ENCODE data around the gene RAB40B.
"Not testable (repeated sequence)": the region's sequence is repeated elsewhere in the genome, so short reads cannot be mapped to it uniquely, and the experiment has no call there.

Gene RAB40B, protein sequence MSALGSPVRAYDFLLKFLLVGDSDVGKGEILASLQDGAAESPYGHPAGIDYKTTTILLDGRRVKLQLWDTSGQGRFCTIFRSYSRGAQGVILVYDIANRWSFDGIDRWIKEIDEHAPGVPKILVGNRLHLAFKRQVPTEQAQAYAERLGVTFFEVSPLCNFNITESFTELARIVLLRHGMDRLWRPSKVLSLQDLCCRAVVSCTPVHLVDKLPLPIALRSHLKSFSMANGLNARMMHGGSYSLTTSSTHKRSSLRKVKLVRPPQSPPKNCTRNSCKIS

DNA sequence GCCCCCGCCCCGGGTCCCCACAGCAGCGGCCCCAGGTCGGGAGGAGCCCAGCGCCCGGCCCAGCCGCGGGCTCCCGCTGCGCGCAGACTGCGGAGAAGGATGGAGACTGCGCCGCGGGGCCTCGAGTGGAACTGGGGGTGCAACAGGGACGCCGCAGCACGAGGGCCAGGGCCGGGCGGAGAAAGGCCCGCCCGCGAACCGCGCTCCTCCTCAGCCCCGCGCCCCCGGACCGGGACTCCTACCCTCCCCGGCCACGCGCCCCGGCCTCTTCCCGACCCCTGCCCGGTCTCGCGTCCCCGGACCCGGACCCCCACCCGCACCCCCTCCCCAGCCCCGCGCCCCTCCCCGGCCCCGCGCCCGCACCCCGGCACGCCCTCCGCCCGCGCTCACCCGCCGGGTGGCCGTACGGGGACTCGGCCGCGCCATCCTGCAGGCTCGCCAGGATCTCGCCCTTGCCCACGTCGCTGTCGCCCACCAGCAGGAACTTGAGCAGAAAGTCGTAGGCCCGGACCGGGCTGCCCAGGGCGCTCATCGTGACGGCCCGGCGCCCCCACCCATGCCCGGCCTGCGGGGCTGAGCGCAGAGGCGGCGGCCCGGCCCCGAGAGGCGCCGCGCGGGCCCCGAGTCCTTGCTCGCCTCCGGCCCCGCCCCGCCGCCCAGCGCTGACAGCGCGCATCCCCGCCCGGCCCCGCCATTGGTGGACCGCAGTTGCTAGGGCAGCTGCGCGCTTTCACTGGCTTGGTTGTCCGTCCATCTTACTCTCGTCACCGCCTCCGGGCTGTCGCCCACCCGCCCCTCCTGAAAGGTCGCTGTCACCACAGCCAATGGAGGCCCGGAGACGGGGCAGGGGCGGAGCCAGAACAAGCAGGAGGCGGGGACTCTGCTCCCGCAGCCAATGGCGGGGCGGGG lies at the start of gene RAB40B:
RAB40B (minus strand) TSS at position 634 of the 909 bp plus-strand sequence; CDS start at position 532, 102 bp downstream.
- DNase-seq: peak; percentile 99 to 100

DNA sequence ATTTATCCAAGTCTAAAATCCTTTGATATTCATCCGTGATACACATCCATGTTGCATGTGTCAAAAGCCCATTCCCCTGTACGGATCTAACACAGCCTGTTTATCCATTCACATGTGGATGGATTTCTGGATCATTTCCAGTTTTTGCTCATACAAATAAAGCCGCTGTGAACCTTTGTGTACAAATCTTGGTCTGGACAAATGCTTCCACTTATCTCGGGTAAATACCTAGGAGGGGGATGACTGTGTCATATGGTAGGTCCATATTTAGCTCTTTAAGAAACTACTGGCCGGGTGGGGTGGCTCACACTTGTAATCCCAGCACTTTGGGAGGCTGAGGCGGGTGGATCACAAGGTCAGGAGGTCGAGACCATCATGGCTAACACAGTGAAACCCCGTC lies 47.0 kb upstream of the RAB40B start:
- no peak for DNase-seq

DNA sequence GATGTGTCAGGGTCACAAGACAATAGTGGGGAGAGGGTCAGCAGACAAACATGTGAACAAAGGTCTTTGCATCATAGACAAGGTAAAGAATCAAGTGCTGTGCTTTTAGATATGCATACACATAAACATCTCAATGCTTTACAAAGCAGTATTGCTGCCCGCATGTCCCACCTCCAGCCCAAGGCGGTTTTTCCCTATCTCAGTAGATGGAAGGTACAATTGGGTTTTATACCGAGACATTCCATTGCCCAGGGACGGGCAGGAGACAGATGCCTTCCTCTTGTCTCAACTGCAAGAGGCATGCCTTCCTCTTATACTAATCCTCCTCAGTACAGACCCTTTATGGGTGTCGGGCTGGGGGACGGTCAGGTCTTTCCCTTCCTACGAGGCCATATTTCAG lies 46.2 kb upstream of the RAB40B start:
- not testable (repeated sequence) for DNase-seq

DNA sequence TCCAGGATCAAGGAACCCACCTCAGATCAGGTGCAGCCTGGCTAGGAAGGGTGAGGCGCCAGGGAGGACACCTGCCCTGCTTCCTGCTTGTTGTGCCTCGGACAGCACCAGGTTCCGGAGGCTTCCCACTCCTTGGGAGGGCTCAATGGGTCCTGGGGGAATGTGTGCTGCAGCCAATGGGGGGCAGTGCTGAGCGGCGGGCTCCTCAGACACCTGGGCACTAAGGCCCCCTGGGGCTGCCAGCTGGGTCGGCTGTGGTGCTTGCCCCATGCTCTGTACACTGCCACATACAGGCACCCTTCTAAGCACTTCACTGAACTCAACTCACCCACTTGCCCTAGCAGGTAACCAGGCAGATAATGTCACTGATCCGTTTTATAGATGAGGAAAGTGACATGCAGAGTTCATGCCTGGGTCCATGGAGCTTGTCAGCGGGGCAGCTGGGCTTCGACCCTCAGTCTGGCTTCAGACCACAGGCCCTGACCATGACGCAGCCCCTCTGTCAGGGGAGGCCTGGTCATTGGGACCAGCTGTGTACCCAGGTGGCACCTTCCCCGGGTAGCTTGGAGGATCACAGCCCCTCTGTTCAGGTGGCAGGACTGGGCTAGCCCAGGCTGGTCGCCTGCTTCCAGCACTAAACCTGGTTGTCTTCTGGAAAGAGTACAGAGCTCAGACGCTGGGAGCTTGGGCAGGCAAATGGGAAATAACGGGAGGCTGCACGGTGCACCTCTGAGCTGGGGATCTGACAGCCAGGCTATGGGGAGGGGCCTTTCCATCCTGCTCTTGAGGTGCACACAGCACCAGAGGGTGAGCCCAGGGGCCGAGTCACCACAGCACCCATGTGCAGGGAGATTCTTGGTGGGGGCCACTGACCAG lies 45.1 kb upstream of the RAB40B start:
- DNase-seq: no peak

DNA sequence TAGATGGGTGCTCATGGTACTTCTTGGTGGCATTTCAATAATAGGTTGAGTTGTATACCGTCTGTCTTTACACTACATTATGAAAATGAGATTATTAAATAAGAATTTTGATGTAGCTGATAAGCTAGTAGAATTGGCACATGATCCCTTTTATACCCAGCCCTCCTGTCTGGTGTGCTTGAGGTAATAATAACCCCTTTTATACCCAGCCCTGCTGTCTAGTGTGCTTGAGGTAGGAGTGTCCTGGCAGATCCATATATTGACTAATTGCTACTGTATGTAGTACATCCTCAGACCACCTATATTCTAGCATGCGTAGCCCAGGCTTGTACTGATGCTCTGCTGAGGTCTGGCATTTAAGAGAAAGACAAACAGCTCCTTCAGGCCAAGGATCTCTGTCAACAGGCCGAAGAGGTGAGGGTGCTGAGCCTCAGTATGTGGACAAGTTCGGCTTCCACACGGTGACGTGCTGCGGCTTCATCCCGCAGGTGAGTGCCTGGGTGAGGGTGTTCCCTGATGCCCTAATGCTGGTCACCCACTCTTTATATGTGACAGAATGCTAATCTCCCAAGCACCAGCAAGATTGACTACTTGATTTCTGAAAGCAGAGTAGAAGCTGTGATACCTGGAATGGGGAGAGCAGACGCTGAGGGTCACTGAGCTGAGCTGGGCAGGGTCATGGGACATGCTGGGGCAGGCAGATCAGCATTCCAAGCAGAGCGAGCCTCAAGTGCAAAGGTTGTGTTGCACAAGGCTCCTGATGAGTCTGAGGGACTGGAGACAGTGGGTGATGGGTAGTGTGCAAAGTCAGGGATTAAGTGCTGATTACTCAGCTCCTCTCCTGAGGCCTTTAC lies 42.6 kb upstream of the RAB40B start:
- no peak for DNase-seq

DNA sequence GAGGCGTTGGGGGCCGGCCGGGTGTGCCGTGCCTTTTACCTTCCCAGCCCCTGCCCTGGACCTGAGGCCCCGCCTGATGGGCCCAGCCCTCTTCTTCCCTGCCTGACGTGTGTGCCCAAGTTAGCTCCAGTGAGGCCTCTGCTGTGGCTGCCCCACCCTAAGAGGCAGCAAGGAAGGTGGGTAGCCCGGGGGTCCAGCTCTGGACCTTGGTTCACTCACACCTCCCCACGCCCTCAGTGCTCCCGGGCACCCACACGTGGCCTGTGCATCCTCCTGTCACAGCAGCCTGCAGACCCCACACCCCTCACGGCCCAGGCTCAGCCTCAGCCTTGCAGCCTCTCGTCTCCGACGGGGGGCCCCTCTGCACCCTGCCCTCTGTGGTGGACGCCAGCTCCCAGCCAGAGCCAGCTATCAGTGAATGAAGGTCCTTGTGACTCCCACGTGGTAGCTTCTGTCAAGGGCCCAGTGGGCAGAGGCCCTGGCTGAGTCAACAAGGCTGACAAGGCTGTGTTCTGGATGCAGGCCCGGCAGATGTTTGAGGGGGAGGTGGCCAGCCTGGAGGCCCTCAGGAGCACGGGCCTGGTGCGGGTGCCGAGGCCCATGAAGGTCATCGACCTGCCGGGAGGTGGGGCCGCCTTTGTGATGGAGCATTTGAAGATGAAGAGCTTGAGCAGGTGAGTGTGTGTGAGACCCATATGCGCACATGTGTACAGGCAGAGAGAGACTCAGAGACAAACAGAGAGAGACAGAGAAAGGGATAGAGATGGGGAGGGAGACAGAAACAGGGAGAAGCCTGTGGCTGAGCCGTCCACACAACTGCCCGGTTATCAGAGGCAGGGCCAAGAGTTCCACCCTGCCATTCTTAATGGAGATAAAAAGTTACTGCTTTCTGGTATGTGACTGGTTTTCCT lies 39.7 kb upstream of the RAB40B start:
- peak; percentile 95 for DNase-seq

DNA sequence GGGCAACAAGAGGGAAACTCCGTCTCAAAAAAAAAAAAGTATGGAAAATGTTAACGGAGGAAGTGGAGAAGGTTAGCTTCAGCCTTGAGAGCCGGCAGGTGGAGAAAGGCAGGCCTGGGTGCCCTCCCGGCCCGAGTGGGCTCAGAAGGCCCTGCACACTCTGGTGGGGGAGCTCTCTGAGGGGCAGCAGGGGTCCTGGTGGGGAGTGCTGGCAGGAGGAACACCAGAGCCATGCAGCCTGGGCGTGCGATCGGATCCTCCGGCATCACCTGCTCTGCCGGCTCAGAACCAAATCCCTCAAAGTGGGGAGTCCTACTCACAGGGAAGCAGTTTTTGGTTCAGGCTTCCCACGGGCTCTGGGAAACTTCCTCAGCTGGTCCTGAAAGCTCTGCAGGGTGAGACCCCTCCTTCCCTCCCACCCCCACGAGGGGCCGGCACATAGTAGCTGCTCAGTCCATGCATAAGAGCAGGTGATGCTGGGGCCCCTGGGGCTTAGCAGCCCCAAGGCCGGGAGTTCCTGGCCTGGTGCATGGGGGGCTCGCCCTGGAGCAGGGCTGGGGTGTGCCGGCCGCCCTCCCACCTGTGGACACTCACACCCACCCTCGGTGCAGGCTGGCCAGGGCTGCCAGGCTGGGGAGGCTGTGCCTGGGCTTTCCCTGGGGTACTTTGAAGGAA lies 38.1 kb upstream of the RAB40B start:
- DNase-seq: no peak

DNA sequence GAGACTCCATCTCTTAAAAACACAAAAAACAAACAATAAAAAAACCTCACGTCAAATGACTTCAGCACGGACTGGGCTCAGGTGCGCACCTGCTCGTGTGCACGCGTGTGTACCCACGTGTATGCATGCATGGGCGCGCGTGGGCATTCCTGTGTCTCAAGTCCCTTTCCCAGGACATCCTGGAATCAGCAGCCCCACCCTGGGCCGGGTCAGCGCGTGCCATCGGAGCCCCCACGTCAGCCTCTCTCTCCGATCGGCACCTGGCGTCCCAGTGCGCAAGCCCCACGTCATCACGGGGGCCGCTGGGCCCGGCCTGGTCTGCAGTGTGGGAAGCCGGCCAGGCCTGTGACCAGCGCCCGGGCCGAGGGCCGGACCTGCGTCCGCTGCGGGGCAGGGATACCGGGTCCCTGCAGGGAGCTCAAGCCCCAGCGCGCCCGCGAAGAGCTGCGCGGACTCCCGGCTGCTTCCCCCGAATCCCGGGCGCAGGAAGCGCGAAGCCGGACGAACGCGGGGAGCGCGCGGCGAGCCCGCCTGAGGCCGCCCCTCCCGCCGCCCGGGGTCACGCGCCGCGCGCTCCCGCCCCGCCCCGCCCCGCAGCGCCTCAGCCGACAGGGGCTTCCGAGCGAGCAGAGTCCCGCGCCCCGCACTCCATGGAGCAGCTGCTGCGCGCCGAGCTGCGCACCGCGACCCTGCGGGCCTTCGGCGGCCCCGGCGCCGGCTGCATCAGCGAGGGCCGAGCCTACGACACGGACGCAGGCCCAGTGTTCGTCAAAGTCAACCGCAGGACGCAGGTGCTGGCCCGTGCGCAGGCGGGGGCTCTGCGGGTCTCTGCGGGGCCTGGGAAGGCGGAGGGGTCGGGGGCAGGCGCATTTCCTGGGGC lies 36.7 kb upstream of the RAB40B start, which contains the start of gene FN3K:
FN3K (plus strand) TSS at position 629 of the 880 bp plus-strand sequence; CDS start at position 651, 22 bp downstream.
- DNase-seq: peak; percentile 54 to 71

DNA sequence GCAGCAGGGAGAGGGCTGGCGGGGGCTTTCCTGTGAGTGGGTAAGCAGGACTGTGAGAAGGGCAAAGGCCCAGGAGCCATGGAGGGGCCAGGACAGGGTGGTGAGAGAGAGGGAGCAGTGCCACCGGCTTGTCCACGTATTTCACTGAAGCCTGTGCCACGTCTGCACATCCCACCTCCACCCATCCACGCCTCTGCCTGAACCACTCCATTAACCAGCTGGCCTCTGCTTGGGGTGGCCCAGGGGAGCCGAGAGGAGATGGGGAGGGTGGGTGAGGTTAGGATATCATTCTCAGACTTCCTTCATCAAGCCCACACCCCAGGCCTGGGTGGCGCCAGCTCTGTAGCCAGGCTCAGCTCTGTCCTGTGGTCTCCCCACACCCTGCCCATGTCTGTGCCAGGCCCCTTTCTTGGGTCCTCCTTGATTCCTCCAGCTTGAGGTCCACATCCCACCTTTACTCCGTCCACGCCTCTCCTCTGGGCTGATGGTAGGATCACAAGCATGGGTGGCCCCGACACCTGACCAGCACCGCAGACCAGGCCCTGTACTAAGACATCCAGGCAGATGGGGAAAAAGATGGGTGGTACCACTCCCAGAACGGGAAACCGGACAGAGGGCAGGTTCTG lies 33.7 kb upstream of the RAB40B start:
- no peak for DNase-seq

DNA sequence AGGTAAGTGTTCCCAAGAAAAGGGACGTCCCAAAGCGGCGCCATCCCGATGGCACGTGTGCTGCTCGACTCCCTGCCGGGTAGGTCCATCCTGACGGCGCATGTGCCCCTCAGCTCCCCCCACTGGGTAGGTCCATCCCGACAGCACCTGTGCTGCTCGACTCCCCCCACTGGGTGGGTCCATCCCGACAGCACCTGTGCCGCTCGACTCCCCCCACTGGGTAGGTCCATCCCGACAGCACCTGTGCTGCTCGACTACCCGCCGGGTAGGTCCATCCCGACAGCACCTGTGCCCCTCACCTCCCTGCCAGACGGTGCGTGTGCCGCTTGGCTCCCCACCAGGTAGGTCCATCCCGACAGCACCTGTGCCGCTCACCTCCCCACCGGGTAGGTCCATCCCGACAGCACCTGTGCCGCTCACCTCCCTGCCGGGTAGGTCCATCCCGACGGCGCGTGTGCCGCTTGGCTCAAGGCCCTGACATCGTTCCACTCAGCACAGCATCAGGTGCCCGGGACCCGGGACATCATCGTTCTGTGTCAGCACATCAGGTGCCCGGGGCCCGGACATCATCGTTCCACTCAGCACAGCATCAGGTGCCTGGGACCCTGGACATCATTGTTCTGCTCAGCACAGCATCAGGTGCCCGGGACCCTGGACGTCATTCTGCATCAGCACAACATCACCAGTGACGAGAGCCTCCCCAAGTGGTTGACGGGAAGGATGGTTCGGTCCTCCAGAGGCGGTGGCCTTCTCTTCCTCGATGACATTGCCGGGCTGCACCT lies 31.2 kb upstream of the RAB40B start:
- DNase-seq: no peak

DNA sequence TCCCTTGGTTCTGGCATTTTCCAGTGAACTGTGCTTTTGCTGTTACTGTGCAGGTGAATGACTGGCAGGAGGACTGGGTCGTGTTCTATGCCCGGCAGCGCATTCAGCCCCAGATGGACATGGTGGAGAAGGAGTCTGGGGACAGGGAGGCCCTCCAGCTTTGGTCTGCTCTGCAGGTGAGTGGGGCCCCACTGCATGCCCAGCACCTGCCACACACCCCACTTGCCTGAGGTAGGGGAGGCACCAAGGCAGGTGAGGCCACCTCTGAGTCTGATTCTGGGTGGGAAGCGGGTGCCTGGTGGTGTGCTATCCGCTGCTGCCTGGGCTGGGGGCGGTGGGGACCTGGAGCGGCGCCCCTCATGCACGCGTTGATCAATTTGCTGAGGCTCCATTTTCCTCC lies 27.9 kb upstream of the RAB40B start:
- DNase-seq: no peak

DNA sequence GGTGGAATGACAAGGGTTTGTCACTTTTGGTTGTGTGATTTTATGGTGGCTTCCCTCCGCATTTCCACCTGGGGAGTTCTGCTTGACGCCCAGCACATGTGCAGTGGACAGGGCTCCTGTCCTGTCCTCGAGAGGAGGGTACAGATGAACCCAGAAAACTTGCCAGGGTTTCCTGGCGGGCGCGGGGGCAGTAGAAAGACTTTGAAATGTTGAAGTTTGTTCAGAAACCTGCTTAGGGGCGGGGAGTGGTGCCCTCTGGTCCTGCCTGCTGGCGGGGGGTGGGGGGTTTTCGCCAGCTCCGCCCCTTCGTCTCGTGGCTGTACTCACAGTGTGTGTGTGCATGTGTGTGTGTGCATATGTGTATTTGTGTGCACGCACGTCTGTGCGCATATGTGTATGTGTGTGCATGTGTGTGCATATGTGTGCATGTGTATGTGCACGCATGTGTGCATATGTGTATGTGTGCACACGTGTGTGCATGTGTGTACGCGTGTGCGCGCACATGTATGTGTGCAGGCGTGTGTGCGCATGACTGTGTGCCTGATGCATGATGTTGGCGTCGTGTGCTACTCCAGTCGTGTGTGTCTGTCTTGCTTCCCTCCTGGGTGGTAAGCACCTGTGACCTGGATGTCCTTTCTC lies 24.8 kb upstream of the RAB40B start:
- DNase-seq: no peak

DNA sequence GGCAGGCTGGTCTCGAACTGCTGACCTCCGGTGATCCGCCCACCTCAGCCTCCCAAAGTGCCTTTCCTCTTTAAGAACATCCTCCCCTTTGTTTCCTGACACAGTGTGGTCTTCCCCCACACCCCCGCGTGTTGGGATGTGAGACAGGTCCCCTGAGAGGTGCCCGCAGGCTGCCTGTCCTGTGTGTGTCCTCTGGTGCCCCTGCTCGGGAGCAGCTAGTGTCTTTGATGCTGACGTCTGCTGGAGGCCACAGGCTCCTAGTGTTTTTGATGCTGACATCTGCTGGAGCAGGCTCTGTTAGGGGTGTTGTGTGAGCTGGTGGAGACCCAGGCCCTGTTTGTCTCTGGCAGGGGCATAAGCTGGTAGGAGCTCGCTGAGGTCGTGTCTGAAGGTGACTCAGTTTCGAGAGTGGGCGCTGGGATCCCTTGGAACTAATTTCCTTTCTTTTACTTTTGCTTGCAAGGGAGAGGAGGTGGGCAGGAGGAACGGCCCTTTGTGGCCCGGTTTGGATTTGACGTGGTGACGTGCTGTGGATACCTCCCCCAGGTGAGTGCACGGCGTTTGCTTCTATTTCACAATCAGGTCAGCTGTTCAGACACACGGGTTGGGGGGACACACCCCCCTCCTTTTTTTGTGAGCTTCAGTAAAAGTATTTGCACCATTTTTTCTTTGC lies 24.0 kb upstream of the RAB40B start:
- DNase-seq: no peak

DNA sequence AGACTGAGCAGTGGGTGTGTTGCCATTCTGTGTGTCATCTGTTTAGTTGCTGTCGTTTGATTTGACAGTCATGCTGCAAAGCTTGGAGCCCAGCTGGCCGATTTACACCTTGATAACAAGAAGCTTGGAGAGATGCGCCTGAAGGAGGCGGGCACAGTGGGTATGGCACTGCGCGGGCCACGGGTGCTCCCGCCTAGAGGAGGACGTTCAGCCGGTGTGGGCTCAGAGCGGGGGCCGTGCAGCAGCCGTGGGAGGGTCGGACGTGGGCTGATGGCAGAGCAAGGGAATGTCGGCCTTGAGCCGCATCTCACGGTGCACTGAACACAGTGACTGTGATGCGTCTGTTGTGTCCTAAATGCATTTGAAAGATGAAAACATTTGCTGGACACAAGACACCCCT lies 21.7 kb upstream of the RAB40B start:
- DNase-seq: no peak

DNA sequence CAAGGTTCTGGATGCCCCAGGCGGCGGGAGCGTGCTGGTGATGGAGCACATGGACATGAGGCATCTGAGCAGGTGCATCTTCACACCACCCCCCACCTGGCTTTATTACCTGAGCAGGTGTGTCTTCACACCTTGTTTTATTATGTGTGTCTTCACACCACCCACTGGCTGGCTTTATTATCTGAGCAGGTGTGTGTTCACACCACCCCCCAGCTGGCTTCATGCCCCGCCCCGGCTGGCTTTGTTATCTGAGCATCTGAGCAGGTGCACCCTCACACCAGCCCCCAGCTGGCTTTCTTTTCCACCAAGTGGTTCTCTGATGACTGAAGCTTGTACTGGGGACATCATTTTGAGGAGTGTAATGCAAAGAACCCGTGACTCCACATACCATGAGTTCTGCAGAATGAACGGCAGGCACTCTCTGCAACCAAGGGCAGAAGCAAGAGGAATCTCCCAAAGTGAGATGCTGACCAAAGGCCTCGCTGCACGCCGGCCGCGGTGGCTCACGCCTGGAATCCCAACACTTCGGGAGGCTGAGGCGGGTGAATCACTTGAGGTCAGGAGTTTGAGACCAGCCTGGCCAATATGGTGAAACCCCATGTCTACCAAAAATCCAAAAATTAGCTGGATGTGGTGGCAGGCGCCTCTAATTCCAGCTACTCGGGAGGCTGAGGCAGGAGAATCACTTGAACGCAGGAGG lies 20.6 kb upstream of the RAB40B start:
- DNase-seq: no peak

Measured in hippocampal formation (tissue), 2 donors.